Stimulated activated CD8-positive, alpha-beta memory T cell treated with anti-CD3 and anti-CD28 coated beads, Interleukin-4, amount 100 ng/mL, for 48 hours (primary cell): Measurements from ENCODE around the gene FGD4.

ENCODE experiments used
- DNase-seq: peaks from one replicate; pipeline ENCODE4 v3.0.0-alpha.2; 2020

FGD4 gene

DNA sequence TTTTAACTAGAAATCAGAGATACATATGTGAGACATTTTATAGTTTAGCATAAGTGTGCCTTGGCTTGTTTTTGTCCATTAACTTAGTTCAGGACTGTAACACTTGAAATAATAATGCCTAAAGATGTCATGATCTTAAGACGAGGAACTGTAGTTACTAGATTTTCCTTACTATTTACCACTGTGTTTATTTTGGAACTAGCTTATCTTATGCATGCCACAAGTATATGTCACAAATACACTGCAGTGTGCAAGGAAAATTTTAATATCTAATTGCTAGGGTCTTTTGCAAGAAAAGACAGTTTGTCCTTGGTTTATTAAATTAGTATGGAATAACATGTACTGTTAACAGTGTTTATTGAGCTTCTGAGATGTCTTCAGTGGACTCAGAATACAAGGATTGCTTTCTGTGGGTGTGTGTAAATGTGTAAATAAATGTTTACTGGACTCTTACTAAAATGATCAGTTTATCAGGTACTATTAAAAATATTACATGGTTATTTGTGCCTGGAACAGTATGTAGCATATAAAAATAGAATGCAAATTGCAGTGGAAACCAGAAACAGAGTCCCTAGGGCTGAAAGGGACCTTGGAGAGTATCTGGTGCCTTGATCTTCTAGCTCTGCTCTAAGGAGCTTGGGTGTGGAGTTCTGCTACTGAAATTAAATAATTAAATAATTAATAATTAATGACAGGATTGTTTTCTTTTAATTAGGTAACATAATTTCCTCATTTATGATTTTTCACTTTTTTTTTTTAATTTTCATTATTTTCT, 58.1 kb downstream of the FGD4 start:
- no peak for DNase-seq

DNA sequence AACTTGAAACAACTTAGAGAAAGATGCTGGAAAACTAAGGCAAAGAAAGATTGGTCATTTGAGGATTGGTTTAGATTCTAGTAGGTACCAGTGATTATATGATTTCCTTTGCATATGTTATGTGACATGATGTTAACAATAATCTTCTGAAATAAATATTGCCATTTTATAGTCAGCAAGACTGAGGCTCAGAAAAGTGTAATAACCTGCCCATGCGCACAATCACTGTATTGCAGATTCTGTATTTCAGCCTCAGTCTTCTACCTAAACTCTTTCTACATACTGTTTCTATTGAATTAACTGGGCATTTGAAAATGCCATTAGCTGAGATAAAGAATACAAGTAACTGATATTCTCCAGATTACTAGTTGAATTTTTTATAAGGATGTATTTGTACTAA, 61.3 kb downstream of the FGD4 start:
- DNase-seq, result no peak

DNA sequence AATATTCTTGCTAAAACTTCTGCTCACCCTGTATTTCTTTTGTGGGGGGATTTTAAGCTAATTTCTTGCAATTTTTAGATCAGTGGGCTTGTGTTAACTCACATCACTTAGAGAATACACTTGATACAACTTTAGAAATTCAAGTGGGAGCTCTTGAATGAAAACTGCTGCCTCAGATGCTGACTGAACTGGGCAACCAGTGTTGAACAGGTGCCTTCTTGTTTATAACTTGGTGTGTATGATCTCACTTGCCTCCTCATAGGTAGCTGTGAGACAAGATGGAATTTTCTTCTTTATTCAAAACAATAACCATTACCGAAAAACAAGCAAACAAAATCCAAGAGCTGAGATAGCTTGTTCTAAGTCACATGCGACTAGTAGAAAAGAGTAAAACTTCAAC, 63.5 kb downstream of the FGD4 start:
- DNase-seq, result no peak

GRCh38 chr12:32466187-32466586, 66.8 kb downstream of the FGD4 start:
- no peak for DNase-seq

- no peak for DNase-seq
Observed at GRCh38 chr12:32466986-32467711, 67.8 kb downstream of the FGD4 start.

GRCh38 chr12:32467959-32468863, 68.9 kb downstream of the FGD4 start:
- no peak for DNase-seq

DNA sequence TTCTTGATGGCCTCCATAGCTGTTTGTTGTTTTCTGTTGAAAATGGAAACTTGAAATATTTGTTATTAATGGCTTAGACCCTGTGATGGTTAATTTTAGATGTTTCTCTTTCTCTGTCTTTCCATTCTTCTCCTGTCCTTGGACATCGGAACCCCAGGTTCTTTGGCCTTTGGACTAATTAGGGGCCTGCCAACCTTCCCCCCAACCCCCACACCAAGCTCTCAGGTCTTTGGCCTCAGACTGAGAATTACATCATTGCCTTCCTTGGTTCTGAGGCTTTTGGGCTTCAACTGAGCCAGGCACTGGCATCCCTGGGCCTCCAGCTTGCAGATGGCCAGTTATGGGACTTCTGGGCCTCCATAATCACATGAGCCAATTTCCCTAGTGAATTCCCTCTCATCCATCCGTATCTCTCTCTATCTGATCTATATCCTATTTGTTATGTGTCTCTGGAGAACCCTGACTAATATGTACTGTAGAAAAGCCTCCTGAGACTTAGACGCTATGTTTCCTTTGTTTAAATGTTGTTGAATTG, 71.6 kb downstream of the FGD4 start:
- DNase-seq, result no peak

DNA sequence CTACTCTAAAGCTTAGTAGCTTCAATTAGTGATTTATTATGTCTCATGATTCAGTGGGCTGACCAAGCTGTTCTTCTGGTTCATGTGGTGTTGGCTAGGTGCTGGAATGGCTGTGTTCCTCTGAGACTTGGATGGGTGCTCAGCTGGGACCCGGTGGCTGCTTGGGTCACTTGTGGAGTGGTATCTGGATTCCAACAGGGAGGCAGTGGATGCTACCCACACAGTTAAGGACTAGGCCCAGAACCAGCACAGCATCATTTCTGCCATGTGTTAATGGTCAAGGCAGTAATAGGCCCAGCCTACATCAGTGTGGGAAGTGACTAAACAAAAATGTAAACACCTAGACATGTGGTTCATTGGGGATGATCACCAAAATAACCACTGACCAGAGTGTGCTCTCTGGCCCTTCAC, 72.2 kb downstream of the FGD4 start:
- no peak for DNase-seq

- no peak for DNase-seq
Observed at GRCh38 chr12:32475724-32476123, 76.4 kb downstream of the FGD4 start.

- no peak for DNase-seq
Observed at GRCh38 chr12:32476446-32476845, 77.1 kb downstream of the FGD4 start.

GRCh38 chr12:32477714-32478113, 78.4 kb downstream of the FGD4 start:
- DNase-seq, result no peak

DNA sequence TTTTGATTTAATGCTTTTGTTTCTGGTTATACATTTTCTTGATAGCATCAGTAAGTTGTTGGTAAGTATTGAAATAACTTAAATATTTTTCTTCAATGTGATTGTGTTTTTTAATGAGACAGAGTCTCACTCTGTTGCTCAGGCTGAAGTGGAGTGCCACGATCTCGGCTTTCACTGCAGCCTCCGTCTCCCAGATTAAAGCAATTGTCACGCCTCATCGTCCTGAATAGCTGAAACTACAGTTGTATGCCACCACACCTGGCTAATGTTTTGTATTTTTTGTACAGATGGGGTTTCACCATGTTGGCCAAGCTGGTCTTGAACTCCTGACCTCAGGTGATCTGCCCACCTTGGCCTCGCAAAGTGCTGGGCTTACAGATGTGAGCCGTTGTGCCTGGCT, 78.8 kb downstream of the FGD4 start:
- no peak for DNase-seq

DNA sequence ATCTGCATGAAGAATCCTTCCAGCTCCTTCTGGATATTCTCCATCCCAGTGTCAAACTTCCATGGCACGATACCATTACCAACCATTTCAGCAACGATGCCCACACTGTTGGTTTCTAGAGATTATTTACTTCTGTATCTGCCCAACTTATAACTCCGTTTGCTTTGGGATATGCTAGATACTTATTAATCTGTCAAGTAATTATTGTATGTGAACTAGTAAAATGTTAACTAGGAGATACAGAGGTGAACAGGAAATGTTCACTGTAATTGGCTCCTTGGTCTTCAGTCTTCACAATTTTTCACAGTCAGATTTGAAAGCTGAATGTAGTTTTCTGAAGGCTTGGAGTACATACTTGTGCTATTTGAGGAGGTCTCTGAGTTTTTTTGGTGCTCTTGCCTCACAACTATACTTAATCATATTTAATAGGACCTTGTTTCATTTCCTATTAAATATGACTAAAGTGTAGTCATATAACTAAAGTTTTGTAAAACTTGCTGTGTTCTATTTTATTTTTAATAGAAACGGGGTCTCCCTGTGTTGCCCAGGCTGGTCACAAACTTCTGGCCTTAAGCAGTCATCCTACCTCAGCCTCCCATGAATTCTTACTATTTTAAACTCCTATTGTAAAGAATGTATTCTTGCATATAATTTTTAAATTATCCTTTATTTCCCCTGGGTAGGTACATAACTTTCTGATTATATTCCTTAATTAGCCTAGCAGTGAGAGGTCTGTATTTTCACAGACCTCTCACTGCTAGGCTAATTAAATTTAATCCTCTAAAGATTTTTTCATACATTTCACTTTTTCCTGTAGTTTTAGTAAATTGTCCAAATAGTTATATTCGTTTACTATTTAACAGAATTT, 79.7 kb downstream of the FGD4 start:
- DNase-seq, result no peak

DNA sequence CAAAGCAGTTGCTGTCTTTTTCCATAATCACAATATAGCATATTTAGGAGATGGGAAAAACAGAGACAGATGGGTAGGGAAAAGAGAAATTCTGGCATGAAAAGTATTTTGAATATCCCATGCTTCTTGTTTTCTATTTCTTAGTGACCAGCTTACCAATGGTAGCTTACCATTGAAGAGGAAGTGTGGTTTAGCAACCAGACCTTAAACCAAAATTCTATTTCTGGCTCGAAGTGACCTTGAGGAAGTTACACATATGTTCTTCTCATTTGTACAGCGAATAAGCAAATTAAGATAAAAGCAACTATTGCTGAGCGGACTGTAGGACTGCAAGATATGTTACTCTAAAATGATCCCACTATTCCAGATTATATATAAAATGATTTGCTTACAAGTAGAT, 82.9 kb downstream of the FGD4 start:
- no peak for DNase-seq

- no peak for DNase-seq
Observed at GRCh38 chr12:32483499-32483898, 84.1 kb downstream of the FGD4 start.

- no peak for DNase-seq
Observed at GRCh38 chr12:32483993-32484392, 84.6 kb downstream of the FGD4 start.

GRCh38 chr12:32486158-32486557, 86.8 kb downstream of the FGD4 start:
- DNase-seq, result no peak

DNA sequence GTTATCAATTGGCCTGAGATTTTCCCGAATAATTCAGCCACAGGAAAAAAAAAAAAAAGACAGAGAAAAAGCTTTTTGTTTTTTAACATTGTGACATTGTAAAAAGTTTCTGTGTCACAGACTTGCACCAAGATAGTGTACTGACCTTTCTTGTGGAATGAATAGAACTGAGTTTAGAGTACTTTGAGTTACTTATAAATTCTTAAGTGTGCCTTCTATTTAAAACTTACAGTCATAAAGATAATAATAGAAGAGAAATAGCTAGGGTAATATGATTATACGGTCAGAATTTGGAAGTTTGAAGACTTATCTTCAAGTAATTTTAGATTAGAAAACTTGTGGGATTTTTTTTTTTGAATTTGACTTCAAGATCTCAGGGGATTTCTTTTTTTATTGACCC, 88.8 kb downstream of the FGD4 start:
- no peak for DNase-seq

GRCh38 chr12:32489070-32489469, 89.7 kb downstream of the FGD4 start:
- DNase-seq, result no peak

DNA sequence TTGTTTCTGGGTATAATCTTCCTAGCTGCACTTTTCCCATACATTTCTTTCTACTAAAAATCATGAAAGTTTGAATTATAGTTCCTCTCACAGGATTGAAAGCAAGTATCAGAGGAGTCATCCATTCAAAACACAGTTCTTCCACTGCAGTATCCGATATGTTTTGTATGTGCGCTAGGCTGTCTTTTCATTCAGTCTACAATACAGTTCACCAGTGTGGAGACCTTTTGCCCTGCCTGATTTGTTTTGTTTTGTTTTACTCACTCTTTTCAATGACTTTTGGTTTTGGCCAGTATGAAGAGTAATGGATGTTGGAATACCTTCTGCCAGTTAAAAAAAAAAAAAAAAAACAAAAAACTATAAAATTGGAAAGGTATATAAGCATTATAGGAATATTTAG, 91.4 kb downstream of the FGD4 start:
- no peak for DNase-seq

GRCh38 chr12:32493282-32493681, 93.9 kb downstream of the FGD4 start:
- DNase-seq, result no peak

- no peak for DNase-seq
Observed at GRCh38 chr12:32494656-32495055, 95.3 kb downstream of the FGD4 start.
